ENCODE measurements around the gene PWWP2B.

Gene PWWP2B

GRCh38 chr10:132458586-132459300 is 61.7 kb downstream of the PWWP2B start:
- Histone ChIP-seq H3K9me2 (ENCODE audit: low read depth, low read length) (no peaks in the 10 kb centered on the region), H3K4me1 (ENCODE audit: insufficient read depth, low read length, severe bottlenecking) (no peaks in the 10 kb centered on the region), H3F3A (ENCODE audit: insufficient read depth, low read length) (no peaks in the 10 kb centered on the region)

GRCh38 chr10:132459301-132460003 is 62.5 kb downstream of the PWWP2B start:
- H3K79me2 ChIP-seq (ENCODE audit: insufficient read depth, low read length), result no peaks in the 10 kb centered on the region
- no peak for TF ChIP-seq CTCF (IDR thresholded peaks at IDR 0.05; ENCODE audit: low read length)
- no peak for TF ChIP-seq EZH2 (IDR thresholded peaks at IDR 0.05; ENCODE audit: borderline replicate concordance, low read length)
- no peak overlapping the region for H3K9ac ChIP-seq (ENCODE audit: low read length)
- H3F3A ChIP-seq (ENCODE audit: insufficient read depth, low read length), result no peaks in the 10 kb centered on the region
- no peaks in the 10 kb centered on the region for H4K20me1 ChIP-seq (ENCODE audit: insufficient read depth, low read length)
- no peaks in the 10 kb centered on the region for H3K9me2 ChIP-seq (ENCODE audit: low read depth, low read length)
- H3K4me1 ChIP-seq (ENCODE audit: insufficient read depth, low read length, severe bottlenecking), result no peaks in the 10 kb centered on the region
- no peak overlapping the region for H3K4me3 ChIP-seq (ENCODE audit: low read depth, low read length, poor library complexity, severe bottlenecking)
- no peak overlapping the region for H2AFZ ChIP-seq (ENCODE audit: low read length)
- H3K9me3 ChIP-seq (ENCODE audit: low read length), result no peaks in the 10 kb centered on the region
- H3K36me3 ChIP-seq (ENCODE audit: insufficient read depth, low read length), result no peaks in the 10 kb centered on the region
- no peak overlapping the region for H3K27ac ChIP-seq (ENCODE audit: low read depth, low read length, poor library complexity, severe bottlenecking)
- no peaks in the 10 kb centered on the region for H3K27me3 ChIP-seq (ENCODE audit: insufficient read depth, low read length)
- no peak overlapping the region for H3K4me2 ChIP-seq (ENCODE audit: low read length)

More at GRCh38 chr10:132458586-132459300, 61.7 kb downstream of the PWWP2B start:
- Histone ChIP-seq H3K36me3 (ENCODE audit: insufficient read depth, low read length) (no peaks in the 10 kb centered on the region), H3K27me3 (ENCODE audit: insufficient read depth, low read length) (no peaks in the 10 kb centered on the region), H2AFZ (ENCODE audit: low read length) (no peak overlapping the region), H3K9ac (ENCODE audit: low read length) (no peak overlapping the region), H3K79me2 (ENCODE audit: insufficient read depth, low read length) (no peaks in the 10 kb centered on the region), H3K27ac (ENCODE audit: low read depth, low read length, poor library complexity, severe bottlenecking) (no peak overlapping the region), H3K9me3 (ENCODE audit: low read length) (no peaks in the 10 kb centered on the region), H3K4me3 (ENCODE audit: low read depth, low read length, poor library complexity, severe bottlenecking) (no peak overlapping the region), H3K4me2 (ENCODE audit: low read length) (no peak overlapping the region), H4K20me1 (ENCODE audit: insufficient read depth, low read length) (no peaks in the 10 kb centered on the region)
- TF ChIP-seq EZH2 (IDR thresholded peaks at IDR 0.05; ENCODE audit: borderline replicate concordance, low read length), result no peak
- peak; percentile 77 for TF ChIP-seq CTCF (IDR thresholded peaks at IDR 0.05; ENCODE audit: low read length)

- Histone ChIP-seq H4K20me1 (ENCODE audit: insufficient read depth, low read length) (no peaks in the 10 kb centered on the region), H3K4me3 (ENCODE audit: low read depth, low read length, poor library complexity, severe bottlenecking) (no peak overlapping the region), H3K4me1 (ENCODE audit: insufficient read depth, low read length, severe bottlenecking) (no peaks in the 10 kb centered on the region), H2AFZ (ENCODE audit: low read length) (no peak overlapping the region), H3K27me3 (ENCODE audit: insufficient read depth, low read length) (no peaks in the 10 kb centered on the region), H3K36me3 (ENCODE audit: insufficient read depth, low read length) (no peaks in the 10 kb centered on the region), H3F3A (ENCODE audit: insufficient read depth, low read length) (no peaks in the 10 kb centered on the region), H3K79me2 (ENCODE audit: insufficient read depth, low read length) (no peaks in the 10 kb centered on the region), H3K9ac (ENCODE audit: low read length) (no peak overlapping the region), H3K27ac (ENCODE audit: low read depth, low read length, poor library complexity, severe bottlenecking) (no peak overlapping the region), H3K4me2 (ENCODE audit: low read length) (no peak overlapping the region), H3K9me2 (ENCODE audit: low read depth, low read length) (no peaks in the 10 kb centered on the region), H3K9me3 (ENCODE audit: low read length) (no peaks in the 10 kb centered on the region)
- TF ChIP-seq CTCF (IDR thresholded peaks at IDR 0.05; ENCODE audit: low read length) (no peak), EZH2 (IDR thresholded peaks at IDR 0.05; ENCODE audit: borderline replicate concordance, low read length) (no peak)
These were observed 63.1 kb downstream of the PWWP2B start for GRCh38 chr10:132460071-132460470.

Data from OCI-LY1 (cell line).